Muscle layer of duodenum (tissue), 2 donors: ENCODE results near the gene GLUD1.
"Not testable (repeated sequence)": the region's sequence is repeated elsewhere in the genome, so short reads cannot be mapped to it uniquely, and the experiment has no call there.

Source experiments
- H3K27ac ChIP-seq: one replicate; pipeline ENCODE4 v1.7.0; 2013; ENCODE audit warnings: mild to moderate bottlenecking, low read length
- H3K27me3 ChIP-seq: one replicate; pipeline ENCODE4 v1.7.0; 2013; ENCODE audit warnings: low read depth, mild to moderate bottlenecking, control low read depth, low read length
- H3K36me3 ChIP-seq, 2 donors: one replicate each; pipeline ENCODE4 v1.7.0; 2013; ENCODE audit warnings: low read length in 2 of 2, control low read depth in 1 of 2, mild to moderate bottlenecking in 1 of 2; ENCODE audit not compliant: insufficient read depth in 2 of 2, control insufficient read depth in 1 of 2
- H3K4me1 ChIP-seq, 2 donors: one replicate each; pipeline ENCODE4 v1.7.0; 2013; ENCODE audit warnings: low read length in 2 of 2, mild to moderate bottlenecking in 2 of 2, control low read depth in 1 of 2, moderate library complexity in 1 of 2; ENCODE audit not compliant: insufficient read depth in 2 of 2, control insufficient read depth in 1 of 2
- H3K4me3 ChIP-seq, 2 donors: one replicate each; pipeline ENCODE4 v1.7.0; 2013; ENCODE audit warnings: low read length in 2 of 2, low read depth in 1 of 2, mild to moderate bottlenecking in 1 of 2
- H3K9me3 ChIP-seq, 2 donors: one replicate each; pipeline ENCODE4 v1.7.0; 2013; ENCODE audit warnings: low read length in 2 of 2, control low read depth in 1 of 2, mild to moderate bottlenecking in 1 of 2; ENCODE audit not compliant: control insufficient read depth in 1 of 2
- donor health status: healthy.

The GLUD1 gene

DNA sequence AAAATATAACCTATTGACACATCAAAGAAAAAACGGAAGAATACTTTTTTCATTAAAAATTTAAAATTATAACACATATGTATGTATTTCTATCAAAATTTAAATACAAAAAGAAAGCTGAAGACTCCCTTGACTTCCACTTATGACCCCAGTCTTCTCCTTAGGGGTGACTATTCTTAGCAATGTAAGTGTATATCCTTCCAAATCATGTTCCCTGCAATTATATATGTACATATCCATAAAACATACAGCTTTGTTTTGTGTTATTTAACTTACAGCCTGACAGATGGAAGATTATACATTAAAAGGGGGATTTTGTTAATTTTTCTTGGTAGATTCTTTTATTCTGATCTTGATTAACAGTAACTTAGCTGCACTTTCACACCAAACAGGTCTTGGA is 9.1 kb downstream of the GLUD1 start:
- no peaks in the 10 kb centered on the region for H3K27me3 ChIP-seq
- no peak overlapping the region for H3K4me3 ChIP-seq
- H3K27ac ChIP-seq = no peak overlapping the region
- no peaks in the 10 kb centered on the region for H3K9me3 ChIP-seq
- peaks cover 0 to 22% of the 10 kb centered on the region in 2 donors for H3K4me1 ChIP-seq
- H3K36me3 ChIP-seq = peaks cover 6 to 13% of the 10 kb centered on the region in 2 donors

DNA sequence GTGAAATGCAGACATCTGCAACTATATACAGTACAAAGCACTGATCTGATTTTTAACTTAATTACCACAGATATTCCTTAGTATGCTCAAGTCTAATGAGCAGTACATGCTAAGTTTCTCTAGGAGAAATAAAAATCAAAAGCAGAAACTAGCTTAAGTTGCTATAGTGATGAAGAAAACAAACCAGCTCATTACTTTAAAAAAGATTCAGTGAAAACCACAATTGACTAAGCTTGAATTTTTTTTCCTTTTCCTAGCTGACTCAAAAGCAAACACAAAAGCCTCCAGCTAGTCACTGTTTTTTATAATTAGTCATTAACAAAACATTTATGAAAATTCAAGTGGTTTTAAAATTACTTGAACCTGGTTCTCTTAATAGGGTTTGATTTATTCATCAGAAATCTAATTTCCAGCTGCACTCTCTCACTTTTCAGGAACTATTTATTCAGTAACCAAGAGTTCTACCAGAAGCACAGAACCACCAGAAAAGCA is 10.3 kb downstream of the GLUD1 start:
- H3K27me3 ChIP-seq, H3K9me3 ChIP-seq, H3K4me3 ChIP-seq: not testable (repeated sequence)
- peaks cover 0 to 22% of the 10 kb centered on the region in 2 donors for H3K4me1 ChIP-seq
- peaks cover 3 to 13% of the 10 kb centered on the region in 2 donors for H3K36me3 ChIP-seq
- peak overlapping the region; percentile 33 for H3K27ac ChIP-seq

GRCh38 chr10:87083576-87084290 is 10.9 kb downstream of the GLUD1 start:
- not testable (repeated sequence) for H3K27me3 ChIP-seq, H3K36me3 ChIP-seq, H3K4me3 ChIP-seq, H3K9me3 ChIP-seq
- Histone ChIP-seq H3K4me1 (peaks cover 0 to 22% of the 10 kb centered on the region in 2 donors), H3K27ac (peak overlapping the region; percentile 36)

DNA sequence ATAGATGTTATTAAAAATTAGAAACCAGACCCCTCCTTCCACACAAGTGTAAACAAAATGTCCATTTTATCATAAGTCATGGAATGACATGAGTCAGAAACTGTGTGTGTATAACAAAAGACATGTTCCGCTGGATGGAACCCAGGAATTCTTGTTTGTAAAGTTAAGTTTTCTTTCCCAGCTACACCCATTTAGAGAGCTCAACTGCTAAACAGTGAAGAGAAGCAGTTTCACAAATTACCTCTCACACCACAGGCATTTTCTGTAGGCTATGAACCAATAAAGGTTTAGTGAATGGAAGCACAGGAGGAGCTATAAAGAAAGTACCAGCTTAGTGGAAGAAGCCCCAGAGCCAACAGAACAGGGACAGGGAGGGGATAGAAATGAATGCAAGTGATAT is 12.4 kb downstream of the GLUD1 start:
- peaks cover 0 to 22% of the 10 kb centered on the region in 2 donors for H3K4me1 ChIP-seq
- not testable (repeated sequence) for H3K27me3 ChIP-seq, H3K9me3 ChIP-seq, H3K36me3 ChIP-seq, H3K27ac ChIP-seq, H3K4me3 ChIP-seq

- H3K9me3 ChIP-seq, H3K36me3 ChIP-seq, H3K27ac ChIP-seq, H3K27me3 ChIP-seq, H3K4me3 ChIP-seq: not testable (repeated sequence)
- peaks cover 0 to 22% of the 10 kb centered on the region in 2 donors for H3K4me1 ChIP-seq
Observed at GRCh38 chr10:87081574-87081973, 13.1 kb downstream of the GLUD1 start.

DNA sequence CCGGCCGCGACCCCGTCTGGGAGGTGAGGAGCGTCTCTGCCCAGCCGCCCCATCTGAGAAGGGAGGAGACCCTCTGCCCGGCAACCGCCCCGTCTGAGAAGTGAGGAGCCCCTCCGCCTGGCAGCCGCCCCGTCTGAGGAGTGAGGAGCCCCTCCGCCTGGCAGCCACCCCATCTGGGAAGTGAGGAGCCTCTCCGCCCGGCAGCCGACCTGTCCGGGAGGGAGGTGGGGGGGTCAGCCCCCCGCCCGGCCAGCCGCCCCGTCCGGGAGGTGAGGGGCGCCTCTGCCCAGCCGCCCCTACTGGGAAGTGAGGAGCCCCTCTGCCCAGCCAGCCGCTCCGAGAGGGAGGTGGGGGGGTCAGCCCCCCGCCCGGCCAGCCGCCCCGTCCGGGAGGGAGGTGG is 14.0 kb downstream of the GLUD1 start:
- peaks cover 0 to 22% of the 10 kb centered on the region in 2 donors for H3K4me1 ChIP-seq
- H3K36me3 ChIP-seq, H3K4me3 ChIP-seq, H3K9me3 ChIP-seq, H3K27me3 ChIP-seq, H3K27ac ChIP-seq: not testable (repeated sequence)

DNA sequence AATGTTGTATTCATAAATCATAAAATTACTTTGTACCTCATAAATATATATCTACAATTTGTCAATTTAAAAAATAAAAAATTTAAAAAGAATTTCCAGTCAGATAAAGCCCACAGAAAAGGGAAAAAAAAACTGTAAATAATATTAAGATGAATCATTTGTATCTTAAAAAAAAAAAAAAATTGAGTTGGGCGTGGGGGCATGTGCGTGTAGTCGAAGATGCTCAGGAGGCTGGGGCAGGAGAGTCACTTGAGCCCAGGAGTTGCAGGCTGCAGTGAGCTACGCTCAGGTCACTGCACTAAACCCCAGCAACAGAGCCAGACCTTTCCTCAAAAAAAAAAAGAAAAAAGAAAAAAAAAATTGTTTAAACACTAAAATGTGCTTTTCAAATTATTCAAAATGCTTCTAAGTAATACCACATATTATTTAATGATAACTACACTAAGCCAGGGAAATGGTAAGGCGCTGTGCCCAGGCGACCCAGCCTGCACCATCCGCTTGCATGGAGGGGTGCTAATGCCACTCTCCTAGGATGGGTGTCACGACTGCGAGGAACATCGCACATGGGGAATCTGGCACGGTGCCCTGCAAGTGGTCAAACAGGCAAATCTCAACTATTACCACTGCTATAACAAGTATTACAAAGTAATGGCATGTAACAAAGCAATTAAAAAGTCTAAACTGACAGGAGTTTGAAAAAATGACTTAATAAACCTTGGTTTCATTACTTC is 15.4 kb downstream of the GLUD1 start:
- Histone ChIP-seq H3K27me3 (no peaks in the 10 kb centered on the region), H3K4me1 (peaks cover 0 to 16% of the 10 kb centered on the region in 2 donors), H3K27ac (no peak overlapping the region), H3K36me3 (peaks cover 0 to 8% of the 10 kb centered on the region in 2 donors), H3K9me3 (no peaks in the 10 kb centered on the region), H3K4me3 (no peak overlapping the region)

GRCh38 chr10:87076421-87076820 is 18.2 kb downstream of the GLUD1 start:
- H3K9me3 ChIP-seq, H3K27me3 ChIP-seq, H3K4me3 ChIP-seq, H3K4me1 ChIP-seq, H3K27ac ChIP-seq: not testable (repeated sequence)
- H3K36me3 ChIP-seq = peaks cover 6 to 18% of the 10 kb centered on the region in 2 donors

DNA sequence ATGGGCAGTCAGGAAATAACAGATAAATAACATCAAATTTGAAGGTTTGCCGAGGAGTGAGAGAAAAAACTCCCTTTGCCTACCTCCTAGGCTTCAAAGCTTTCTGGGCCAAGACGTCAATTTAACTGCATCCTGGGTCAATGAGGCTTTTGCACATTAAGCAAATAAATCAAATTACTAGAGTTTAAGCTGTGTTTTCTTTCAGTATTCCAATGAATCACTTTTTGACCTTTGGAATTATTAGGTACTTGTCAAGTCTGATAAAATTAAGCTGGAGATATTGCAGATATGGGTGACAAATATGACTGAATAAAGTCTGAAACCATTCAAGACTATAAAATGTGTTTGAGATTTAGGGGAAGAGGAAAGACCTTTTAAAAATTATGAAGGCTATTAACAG is 22.2 kb downstream of the GLUD1 start:
- peaks cover 14 to 43% of the 10 kb centered on the region in 2 donors for H3K36me3 ChIP-seq
- H3K4me1 ChIP-seq = no peaks in the 10 kb centered on the region
- no peaks in the 10 kb centered on the region for H3K9me3 ChIP-seq
- H3K4me3 ChIP-seq = no peak overlapping the region
- no peak overlapping the region for H3K27ac ChIP-seq
- H3K27me3 ChIP-seq = no peaks in the 10 kb centered on the region

GRCh38 chr10:87068281-87068680 is 26.4 kb downstream of the GLUD1 start:
- Histone ChIP-seq H3K36me3 (peaks cover 45 to 64% of the 10 kb centered on the region in 2 donors), H3K4me1 (no peaks in the 10 kb centered on the region), H3K27me3 (no peaks in the 10 kb centered on the region), H3K27ac (no peak overlapping the region), H3K4me3 (no peak overlapping the region), H3K9me3 (no peaks in the 10 kb centered on the region)

- H3K9me3 ChIP-seq = no peaks in the 10 kb centered on the region
- H3K4me1 ChIP-seq = no peaks in the 10 kb centered on the region
- H3K36me3 ChIP-seq = peaks cover 39 to 59% of the 10 kb centered on the region in 2 donors
- H3K4me3 ChIP-seq = no peak overlapping the region
- no peak overlapping the region for H3K27ac ChIP-seq
- no peaks in the 10 kb centered on the region for H3K27me3 ChIP-seq
Observed at GRCh38 chr10:87066865-87067264, 27.8 kb downstream of the GLUD1 start.
